PC-9 (cell line): ENCODE measurements around the gene PLIN4. TPM values are rescaled to one million over a fixed set of nuclear protein-coding genes. Genes with fewer than 3 reads are reported as not detected.

ENCODE experiments used
- BruUV-seq: library from RNA; stranded (reverse); fragments of 400-500 nt; replicated peaks from 2 replicates; lab custom pipeline; 2021; lab: Mats Ljungman, UMichigan
- CTCF ChIA-PET: fragments of 300-600 bp; sonication (Branson Sonifier 250); formaldehyde crosslinking; loops from one replicate; lab custom pipeline; 2022; ENCODE audit warnings: antibody characterized with exemption; lab: Charles Lee
- POLR2A ChIA-PET: fragments of 300-600 bp; sonication (Branson Sonifier 250); formaldehyde crosslinking; loops from one replicate; lab custom pipeline; 2022; ENCODE audit warnings: antibody characterized with exemption; ENCODE audit not compliant: unreplicated experiment; lab: Charles Lee
- DNase-seq, 2 experiments: peaks; one replicate each; pipeline versions ENCODE4 v3.0.0 to v3.0.0-alpha.2; 2015 to 2022; ENCODE audit warnings: mixed read lengths in 1 of 2
- H2AFZ ChIP-seq: fragments of 200-600 bp; sonication (generic); 2 replicates; pipeline ENCODE4 v1.8.1; 2017; ENCODE audit warnings: antibody characterized with exemption
- H3F3A ChIP-seq: fragments of 200-600 bp; sonication (generic); 2 replicates; pipeline ENCODE4 v1.8.1; 2017; ENCODE audit warnings: antibody characterized with exemption, mild to moderate bottlenecking, low read depth; ENCODE audit not compliant: insufficient read depth
- H3K27ac ChIP-seq: fragments of 200-600 bp; sonication (generic); 2 replicates; pipeline ENCODE4 v1.6.1; 2016; ENCODE audit warnings: mixed run types
- H3K27me3 ChIP-seq: fragments of 200-600 bp; sonication (generic); 2 replicates; pipeline ENCODE4 v1.6.1; 2016; ENCODE audit warnings: low read depth, mixed run types; ENCODE audit not compliant: insufficient read depth
- H3K36me3 ChIP-seq: fragments of 200-600 bp; sonication (generic); 2 replicates; pipeline ENCODE4 v1.6.1; 2016; ENCODE audit warnings: low read depth, mixed run types
- H3K4me1 ChIP-seq: fragments of 200-600 bp; sonication (generic); replicated peaks from 2 replicates; pipeline ENCODE4 v1.6.1; 2016; ENCODE audit warnings: mixed run types; ENCODE audit not compliant: insufficient read depth
- H3K4me2 ChIP-seq: fragments of 200-600 bp; sonication (generic); 2 replicates; pipeline ENCODE4 v1.6.1; 2017; ENCODE audit warnings: mixed run types
- H3K4me3 ChIP-seq: fragments of 200-600 bp; sonication (generic); 2 replicates; pipeline ENCODE4 v1.6.1; 2016; ENCODE audit warnings: mixed run types
- H3K79me2 ChIP-seq: fragments of 200-600 bp; sonication (generic); 2 replicates; pipeline ENCODE4 v1.6.1; 2017; ENCODE audit warnings: low read depth, mixed run types
- H3K9me2 ChIP-seq: fragments of 200-600 bp; sonication (generic); 2 replicates; pipeline ENCODE4 v1.8.1; 2017; ENCODE audit warnings: mild to moderate bottlenecking; ENCODE audit not compliant: insufficient read depth
- H3K9me3 ChIP-seq: fragments of 200-600 bp; sonication (generic); 2 replicates; pipeline ENCODE4 v1.8.1; 2016; ENCODE audit warnings: low read depth; ENCODE audit not compliant: insufficient read depth
- H4K20me1 ChIP-seq: fragments of 200-600 bp; sonication (generic); 2 replicates; pipeline ENCODE4 v1.8.1; 2017; ENCODE audit not compliant: insufficient read depth
- CTCF ChIP-seq: fragments of 200-600 bp; sonication (generic); conservative IDR thresholded peaks from 2 replicates; pipeline ENCODE4 v1.6.1; 2017; ENCODE audit warnings: mixed run types, antibody characterized with exemption, mild to moderate bottlenecking, moderate library complexity
- EZH2 ChIP-seq: fragments of 200-600 bp; sonication (generic); IDR thresholded peaks from 2 replicates; pipeline ENCODE4 v1.8.0; 2017; ENCODE audit warnings: antibody characterized with exemption, low read depth
- intact Hi-C: fragments of 100-400 bp; cut with micrococcal nuclease; formaldehyde crosslinking; loops from one replicate; pipeline ENCODE4 v1.10.0; 2022; ENCODE audit not compliant: unreplicated experiment
- total RNA-seq: library from RNA; stranded (reverse); gene quantifications from 2 replicates; pipeline ENCODE4 v1.2.3, GENCODE V29; 2021

The PLIN4 gene
- total RNA-seq, 1 experiment from 2014 or later = 1.6 TPM

- ChIA-PET CTCF (no interaction called here), POLR2A (no interaction called here)
- Histone ChIP-seq H4K20me1 (no peaks in the 10 kb centered on the region), H3K27me3 (no peaks in the 10 kb centered on the region), H3K4me3 (no peak overlapping the region), H3K79me2 (no peaks in the 10 kb centered on the region), H3K36me3 (no peaks in the 10 kb centered on the region; the same call in 1 of the 2 replicates), H2AFZ (no peak overlapping the region), H3K9me2 (no peaks in the 10 kb centered on the region), H3K27ac (no peak overlapping the region), H3K4me1 (no peaks in the 10 kb centered on the region), H3F3A (no peaks in the 10 kb centered on the region), H3K9me3 (no peaks in the 10 kb centered on the region), H3K4me2 (no peak overlapping the region)
- DNase-seq = no peak
- no TSS peak for BruUV-seq
- TF ChIP-seq CTCF (no peak), EZH2 (no peak)
- intact Hi-C loops = no loop called here
Measured at GRCh38 chr19:4493104-4493928, 25.0 kb downstream of the PLIN4 start.

GRCh38 chr19:4492337-4493103 is 25.8 kb downstream of the PLIN4 start:
- no peaks in the 10 kb centered on the region for H4K20me1 ChIP-seq
- no peaks in the 10 kb centered on the region for H3K9me2 ChIP-seq
- H3F3A ChIP-seq = no peaks in the 10 kb centered on the region
- H3K79me2 ChIP-seq = no peaks in the 10 kb centered on the region
- ChIA-PET POLR2A (no interaction called here), CTCF (no interaction called here)
- no peaks in the 10 kb centered on the region for H3K4me1 ChIP-seq
- no peak for DNase-seq
- H3K27me3 ChIP-seq = no peaks in the 10 kb centered on the region
- H3K4me2 ChIP-seq = no peak overlapping the region
- intact Hi-C loops = no loop called here
- TF ChIP-seq CTCF (no peak), EZH2 (no peak)
- H3K4me3 ChIP-seq = no peak overlapping the region
- H3K27ac ChIP-seq = no peak overlapping the region
- H3K36me3 ChIP-seq = no peaks in the 10 kb centered on the region; the same call in 1 of the 2 replicates
- H2AFZ ChIP-seq = no peak overlapping the region
- BruUV-seq = no TSS peak
- no peaks in the 10 kb centered on the region for H3K9me3 ChIP-seq

GRCh38 chr19:4491446-4491845 is 26.8 kb downstream of the PLIN4 start:
- H3K4me2 ChIP-seq = no peak overlapping the region
- no peaks in the 10 kb centered on the region for H3K27me3 ChIP-seq
- H3K9me2 ChIP-seq = no peaks in the 10 kb centered on the region
- POLR2A ChIA-PET = no interaction called here
- H3K9me3 ChIP-seq = no peaks in the 10 kb centered on the region
- TF ChIP-seq CTCF = no peak
- no peak for TF ChIP-seq EZH2
- H3K4me1 ChIP-seq = no peaks in the 10 kb centered on the region
- CTCF ChIA-PET = no interaction called here
- H2AFZ ChIP-seq = no peak overlapping the region
- DNase-seq = no peak
- H4K20me1 ChIP-seq = no peaks in the 10 kb centered on the region
- intact Hi-C loops = no loop called here
- no peak overlapping the region for H3K4me3 ChIP-seq
- no peaks in the 10 kb centered on the region; the same call in 1 of the 2 replicates for H3K36me3 ChIP-seq
- H3F3A ChIP-seq = no peaks in the 10 kb centered on the region
- H3K79me2 ChIP-seq = no peaks in the 10 kb centered on the region
- BruUV-seq = no TSS peak
- no peak overlapping the region for H3K27ac ChIP-seq
